Measurements from ENCODE around the gene PLXNB2. TPM values are rescaled to one million over a fixed set of nuclear protein-coding genes. Genes with fewer than 3 reads are reported as not detected.

The PLXNB2 gene
- total RNA-seq, 1 experiment from 2014 or later = 260 TPM

GRCh38 chr22:50297510-50298265 is 9.8 kb downstream of the PLXNB2 start:
- Histone ChIP-seq H3K9me2 (ENCODE audit: insufficient read depth) (no peaks in the 10 kb centered on the region), H3K27ac (no peak overlapping the region), H3K36me3 (ENCODE audit: low read depth) (peaks cover 15% of the 10 kb centered on the region; the same call in 1 of the 2 replicates), H3F3A (ENCODE audit: insufficient read depth, low read depth) (peaks cover 63% of the 10 kb centered on the region), H3K9me3 (ENCODE audit: insufficient read depth, low read depth) (no peaks in the 10 kb centered on the region), H3K4me3 (no peak overlapping the region), H3K79me2 (ENCODE audit: low read depth) (peaks cover 85% of the 10 kb centered on the region), H4K20me1 (ENCODE audit: insufficient read depth) (peaks cover 76% of the 10 kb centered on the region), H3K27me3 (ENCODE audit: insufficient read depth, low read depth) (no peaks in the 10 kb centered on the region), H2AFZ (no peak overlapping the region), H3K4me1 (replicated peaks; ENCODE audit: insufficient read depth) (peaks cover 74% of the 10 kb centered on the region), H3K4me2 (no peak overlapping the region)
- POLR2A ChIA-PET (ENCODE audit: unreplicated experiment) = no interaction called here
- no peak for TF ChIP-seq CTCF (conservative IDR thresholded peaks at IDR 0.05)
- TF ChIP-seq EZH2 (IDR thresholded peaks at IDR 0.05; ENCODE audit: low read depth) = no peak
- no TSS peak for BruUV-seq (replicated peaks)
- CTCF ChIA-PET = no interaction called here
- no peak for DNase-seq
- intact Hi-C loops (cut with micrococcal nuclease; ENCODE audit: unreplicated experiment) = no loop called here

- no peak for DNase-seq
- Histone ChIP-seq H3K4me3 (no peak overlapping the region), H3K27me3 (ENCODE audit: insufficient read depth, low read depth) (no peaks in the 10 kb centered on the region), H3K9me2 (ENCODE audit: insufficient read depth) (no peaks in the 10 kb centered on the region), H3K4me2 (no peak overlapping the region), H3K27ac (no peak overlapping the region), H3K36me3 (ENCODE audit: low read depth) (peaks cover 12% of the 10 kb centered on the region; the same call in 1 of the 2 replicates), H2AFZ (no peak overlapping the region), H3K4me1 (replicated peaks; ENCODE audit: insufficient read depth) (peaks cover 74% of the 10 kb centered on the region), H4K20me1 (ENCODE audit: insufficient read depth) (peaks cover 74% of the 10 kb centered on the region), H3K9me3 (ENCODE audit: insufficient read depth, low read depth) (no peaks in the 10 kb centered on the region), H3K79me2 (ENCODE audit: low read depth) (peaks cover 85% of the 10 kb centered on the region), H3F3A (ENCODE audit: insufficient read depth, low read depth) (peaks cover 63% of the 10 kb centered on the region)
- TF ChIP-seq EZH2 (IDR thresholded peaks at IDR 0.05; ENCODE audit: low read depth) = no peak
- no TSS peak for BruUV-seq (replicated peaks)
- intact Hi-C loops (cut with micrococcal nuclease; ENCODE audit: unreplicated experiment) = no loop called here
- POLR2A ChIA-PET (ENCODE audit: unreplicated experiment) = no interaction called here
- CTCF ChIA-PET = interaction anchor here (0.7 kb wide), 1 partner anchor 366 kb away, joined by 5 read pairs; no protein-coding TSS in a partner anchor
Measured at GRCh38 chr22:50296658-50297490, 10.6 kb downstream of the PLXNB2 start.

DNA sequence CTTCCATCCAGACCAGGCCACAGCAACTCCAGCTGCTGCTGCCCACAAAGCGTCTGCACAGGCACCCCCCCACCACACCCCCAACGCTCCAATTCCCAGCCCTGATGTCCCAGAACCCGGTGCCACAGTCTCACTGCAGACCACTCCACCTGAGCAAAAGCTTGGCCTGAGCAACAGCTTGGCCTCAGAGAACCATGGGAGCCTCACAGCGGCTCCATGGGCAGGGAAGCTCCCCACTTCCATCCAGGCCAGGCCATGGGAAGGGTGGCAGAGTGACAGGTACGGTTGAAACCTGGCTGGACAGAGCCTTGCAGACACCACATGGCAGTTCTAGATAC is 13.2 kb downstream of the PLXNB2 start:
- Histone ChIP-seq H4K20me1 (ENCODE audit: insufficient read depth) (peaks cover 81% of the 10 kb centered on the region), H3K4me3 (peak overlapping the region; percentile 54)
- CTCF ChIA-PET = interaction anchor here (0.7 to 1.7 kb wide), 2 partner anchors 11 to 47 kb away, joined by 3 to 6 read pairs; no protein-coding TSS in a partner anchor

More for the DNA sequence above, 13.2 kb downstream of the PLXNB2 start:
- Histone ChIP-seq H3K9me3 (ENCODE audit: insufficient read depth, low read depth) (no peaks in the 10 kb centered on the region), H3K27me3 (ENCODE audit: insufficient read depth, low read depth) (no peaks in the 10 kb centered on the region), H3K27ac (peak overlapping the region; percentile 87), H3K9me2 (ENCODE audit: insufficient read depth) (no peaks in the 10 kb centered on the region), H3K79me2 (ENCODE audit: low read depth) (peaks cover 91% of the 10 kb centered on the region), H3K4me1 (replicated peaks; ENCODE audit: insufficient read depth) (peaks cover 61% of the 10 kb centered on the region), H3F3A (ENCODE audit: insufficient read depth, low read depth) (peaks cover 63% of the 10 kb centered on the region), H3K36me3 (ENCODE audit: low read depth) (peaks cover 25% of the 10 kb centered on the region; the same call in 1 of the 2 replicates), H3K4me2 (peak overlapping the region; percentile 87), H2AFZ (no peak overlapping the region)
- intact Hi-C loops (cut with micrococcal nuclease; ENCODE audit: unreplicated experiment) = no loop called here
- no peak for TF ChIP-seq CTCF (conservative IDR thresholded peaks at IDR 0.05)
- no peak for TF ChIP-seq EZH2 (IDR thresholded peaks at IDR 0.05; ENCODE audit: low read depth)
- no TSS peak for BruUV-seq (replicated peaks)
- no peak for DNase-seq
- POLR2A ChIA-PET (ENCODE audit: unreplicated experiment) = interaction anchor here (0.6 to 1.8 kb wide), 2 partner anchors 10 to 12 kb away, joined by 9 to 12 read pairs; no protein-coding TSS in a partner anchor
